IMR-90 (cell line): Measurements from ENCODE around the gene SEMA5A. TPM values are rescaled to one million over a fixed set of nuclear protein-coding genes. Genes with fewer than 3 reads are reported as not detected.
A peak's percentile ranks its signal among the peaks of the same experiment; 100 is the strongest.

ENCODE experiments used
- ATAC-seq: fragments of 200-7000 bp; cut with Tn5 transposase; 2 replicates; pipeline ENCODE4 v1.9.1; 2020; ENCODE audit warnings: low read depth, mild to moderate bottlenecking, moderate library complexity
- BruUV-seq: library from RNA; stranded (reverse); fragments of 400-500 nt; replicated peaks from 2 replicates; lab custom pipeline; 2021; lab: Mats Ljungman, UMichigan
- CTCF ChIA-PET: fragments of 300-600 bp; formaldehyde crosslinking; extraction: SDS; loops from one replicate; lab custom pipeline; 2021; ENCODE audit warnings: antibody characterized with exemption; lab: Yijun Ruan, JAX
- POLR2A ChIA-PET: fragments of 300-600 bp; sonication (Branson Sonifier 250); formaldehyde crosslinking; loops from one replicate; lab custom pipeline; 2022; ENCODE audit warnings: antibody characterized with exemption; ENCODE audit not compliant: unreplicated experiment; lab: Charles Lee
- DNase-seq: peaks from one replicate; pipeline ENCODE4 v3.0.0; 2013
- H2AFZ ChIP-seq: replicated peaks from 2 replicates; pipeline ENCODE3; 2013; ENCODE audit warnings: low read length, mild to moderate bottlenecking; ENCODE audit not compliant: poor library complexity
- H2AK5ac ChIP-seq: 2 replicates; pipeline ENCODE4 v1.6.1; 2013; ENCODE audit warnings: low read depth, low read length, inconsistent platforms
- H2AK9ac ChIP-seq: replicated peaks from 2 replicates; pipeline ENCODE3; 2013; ENCODE audit warnings: mild to moderate bottlenecking, low read depth, low read length, moderate library complexity; ENCODE audit not compliant: poor library complexity
- H2BK120ac ChIP-seq: 2 replicates; pipeline ENCODE4 v1.6.1; 2013; ENCODE audit warnings: low read depth, low read length, inconsistent platforms
- H2BK15ac ChIP-seq: 3 replicates; pipeline ENCODE4 v1.6.1; 2013; ENCODE audit warnings: low read depth, low read length, inconsistent platforms
- H2BK20ac ChIP-seq: 2 replicates; pipeline ENCODE4 v1.6.1; 2013; ENCODE audit warnings: low read depth, mild to moderate bottlenecking, inconsistent platforms, low read length, moderate library complexity
- H2BK5ac ChIP-seq: 2 replicates; pipeline ENCODE4 v1.6.1; 2013; ENCODE audit warnings: mild to moderate bottlenecking, low read depth, low read length, inconsistent platforms; ENCODE audit not compliant: poor library complexity, severe bottlenecking
- H3K14ac ChIP-seq: replicated peaks from 2 replicates; pipeline ENCODE4 v1.6.1; 2013; ENCODE audit warnings: low read depth, low read length, inconsistent platforms
- H3K18ac ChIP-seq: 2 replicates; pipeline ENCODE4 v1.6.1; 2013; ENCODE audit warnings: low read depth, low read length, control low read depth
- H3K23ac ChIP-seq: 2 replicates; pipeline ENCODE4 v1.6.1; 2013; ENCODE audit warnings: low read depth, low read length, inconsistent platforms
- H3K27ac ChIP-seq: 2 replicates; pipeline ENCODE4 v1.5.1; 2013; ENCODE audit warnings: mild to moderate bottlenecking, control low read depth, low read length; ENCODE audit not compliant: insufficient read depth
- H3K27me3 ChIP-seq: 2 replicates; pipeline ENCODE4 v1.6.1; 2013; ENCODE audit warnings: low read length; ENCODE audit not compliant: control insufficient read depth, insufficient read depth
- H3K36me3 ChIP-seq: 2 replicates; pipeline ENCODE4 v1.6.1; 2013; ENCODE audit warnings: low read length, mixed read lengths; ENCODE audit not compliant: control insufficient read depth, insufficient read depth
- H3K4ac ChIP-seq: 2 replicates; pipeline ENCODE4 v1.6.1; 2013; ENCODE audit warnings: low read depth, low read length, inconsistent platforms
- H3K4me1 ChIP-seq: 2 replicates; pipeline ENCODE4 v1.6.1; 2013; ENCODE audit warnings: low read length, mixed read lengths; ENCODE audit not compliant: control insufficient read depth, insufficient read depth
- H3K4me2 ChIP-seq: 2 replicates; pipeline ENCODE4 v1.6.1; 2013; ENCODE audit warnings: low read depth, mild to moderate bottlenecking, control low read depth, low read length, moderate library complexity
- H3K4me3 ChIP-seq: 2 replicates; pipeline ENCODE4 v1.5.1; 2013; ENCODE audit warnings: low read depth, mild to moderate bottlenecking, control low read depth, low read length, moderate library complexity; ENCODE audit not compliant: insufficient read depth
- H3K56ac ChIP-seq: 2 replicates; pipeline ENCODE4 v1.6.1; 2013; ENCODE audit warnings: low read length, inconsistent platforms; ENCODE audit not compliant: insufficient read depth; ENCODE audit errors: extremely low read depth
- H3K79me1 ChIP-seq, 2 experiments: 2 replicates each; pipeline ENCODE4 v1.6.1; 2013; ENCODE audit warnings: low read length in 2 of 2, inconsistent platforms in 1 of 2, low read depth in 1 of 2
- H3K9ac ChIP-seq: 2 replicates; pipeline ENCODE4 v1.6.1; 2013; ENCODE audit warnings: low read depth, low read length, control low read depth
- H3K9me1 ChIP-seq: 2 replicates; pipeline ENCODE4 v1.6.1; 2013; ENCODE audit warnings: low read length, inconsistent platforms; ENCODE audit not compliant: insufficient read depth
- H3K9me3 ChIP-seq: 2 replicates; pipeline ENCODE4 v1.6.1; 2013; ENCODE audit warnings: low read length; ENCODE audit not compliant: control insufficient read depth, insufficient read depth
- H4K20me1 ChIP-seq: 2 replicates; pipeline ENCODE4 v1.6.1; 2013; ENCODE audit warnings: low read length, inconsistent platforms; ENCODE audit not compliant: insufficient read depth
- H4K5ac ChIP-seq: 2 replicates; pipeline ENCODE4 v1.6.1; 2013; ENCODE audit warnings: mild to moderate bottlenecking, low read depth, low read length, control low read depth
- H4K8ac ChIP-seq, 2 experiments: 2 replicates each; pipeline ENCODE4 v1.6.1; 2013; ENCODE audit warnings: low read depth in 2 of 2, low read length in 2 of 2, control low read depth in 1 of 2, inconsistent platforms in 1 of 2
- H4K91ac ChIP-seq: 2 replicates; pipeline ENCODE4 v1.6.1; 2013; ENCODE audit warnings: low read depth, low read length, inconsistent platforms; ENCODE audit not compliant: insufficient read depth
- RCOR1 ChIP-seq: IDR thresholded peaks from 2 replicates; pipeline ENCODE4 v1.6.1; 2012; ENCODE audit warnings: mild to moderate bottlenecking, low read length, improper control_type of control experiment; ENCODE audit not compliant: insufficient replicate concordance
- SMC3 ChIP-seq: fragments of 150-350 bp; IDR thresholded peaks from 2 replicates; pipeline ENCODE4 v1.6.1; 2016; ENCODE audit warnings: low read depth, mild to moderate bottlenecking, antibody characterized with exemption, low read length, moderate library complexity
- dilution Hi-C: fragments of 300-500 bp; cut with HindIII; formaldehyde crosslinking; loops from one replicate; pipeline ENCODE4 v1.14.3; 2018; ENCODE audit warnings: low sequenced_read_pairs; ENCODE audit not compliant: unreplicated experiment
- in situ Hi-C: fragments of 300-500 bp; cut with MboI; formaldehyde crosslinking; loops from 3 replicates; pipeline ENCODE4 v1.14.3; 2019; ENCODE audit warnings: low sequenced_read_pairs, inconsistent platforms, mixed read lengths
- intact Hi-C: fragments of 100-400 bp; cut with micrococcal nuclease; formaldehyde crosslinking; loops from 2 replicates; pipeline ENCODE4 v1.10.0; 2022
- polyA plus RNA-seq, 3 experiments: library from polyadenylated mRNA; depleted of rRNA; stranded (reverse); fragments of >200 nt; gene quantifications; 2 replicates each; pipeline ENCODE4 v1.2.3, GENCODE V29; 2012; ENCODE audit warnings: low replicate concordance in 1 of 3
- total RNA-seq: library from RNA; depleted of rRNA; stranded (reverse); fragments of >200 nt; gene quantifications from 2 replicates; pipeline ENCODE4 v1.2.3, GENCODE V29; 2012
- TF ChIP-seq, protein P1 (sequence below): fragments of 150-350 bp; IDR thresholded peaks from 2 replicates; pipeline ENCODE4 v1.6.1; 2017; ENCODE audit warnings: mild to moderate bottlenecking, antibody characterized with exemption, low read length, low read depth

SEMA5A gene
- total and polyA plus RNA-seq, 2 of the 4 experiments (the other 2 are of a cell fraction) = 8.2 to 9.9 TPM

DNA sequence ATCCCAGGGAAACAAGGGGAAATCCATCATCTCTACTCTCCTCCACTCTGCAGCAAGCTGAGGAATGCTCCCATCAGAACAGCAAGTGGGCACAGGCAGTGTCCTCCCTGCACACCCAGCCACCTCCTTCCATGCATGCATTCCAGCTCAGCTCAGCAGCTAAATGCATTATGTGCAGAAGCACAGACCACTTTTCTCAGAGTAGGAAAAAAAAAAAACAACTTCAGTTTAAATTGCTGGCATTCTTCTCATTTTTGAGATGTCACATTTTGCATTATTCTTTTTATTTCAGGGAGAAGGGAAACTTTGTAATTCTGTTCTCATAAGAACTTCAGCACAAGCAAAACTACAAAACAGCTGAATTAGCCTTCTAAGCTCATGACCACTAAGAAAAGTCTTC is 312.2 kb downstream of the SEMA5A start:
- POLR2A ChIA-PET = interaction anchor here (0.7 kb wide), 1 partner anchor 383 kb away, joined by 3 read pairs; no protein-coding TSS in a partner anchor
- peaks cover 4% of the 10 kb centered on the region for H3K4me1 ChIP-seq
- H3K4ac ChIP-seq = peak overlapping the region; percentile 13; the same call in 1 of the 2 replicates
- no peak overlapping the region for H3K4me2 ChIP-seq
- H2BK20ac ChIP-seq = peak overlapping the region; percentile 40
- dilution Hi-C loops = no loop called here
- H3K9ac ChIP-seq = no peak overlapping the region
- peaks cover 11% of the 10 kb centered on the region; the same call in 1 of the 2 replicates for H3K9me1 ChIP-seq
- CTCF ChIA-PET = interaction anchor here (0.8 to 0.9 kb wide), 2 partner anchors 8 to 17 kb away, joined by 3 read pairs; no protein-coding TSS in a partner anchor
- H3K79me1 ChIP-seq = peaks cover 0 to 13% of the 10 kb centered on the region in 2 experiments; a peak in 2 of 4 replicates
- peaks cover 2% of the 10 kb centered on the region; the same call in 1 of the 2 replicates for H3K36me3 ChIP-seq
- peak overlapping the region; percentile 16 for H2BK5ac ChIP-seq
- H4K5ac ChIP-seq = 0 out of 2 replicates have a peak overlapping the region, but pooled peaks have one; percentile 22
- H2AK5ac ChIP-seq = no peak overlapping the region
- TF ChIP-seq RCOR1 (no peak), SMC3 (no peak)
- TF ChIP-seq, protein P1, sequence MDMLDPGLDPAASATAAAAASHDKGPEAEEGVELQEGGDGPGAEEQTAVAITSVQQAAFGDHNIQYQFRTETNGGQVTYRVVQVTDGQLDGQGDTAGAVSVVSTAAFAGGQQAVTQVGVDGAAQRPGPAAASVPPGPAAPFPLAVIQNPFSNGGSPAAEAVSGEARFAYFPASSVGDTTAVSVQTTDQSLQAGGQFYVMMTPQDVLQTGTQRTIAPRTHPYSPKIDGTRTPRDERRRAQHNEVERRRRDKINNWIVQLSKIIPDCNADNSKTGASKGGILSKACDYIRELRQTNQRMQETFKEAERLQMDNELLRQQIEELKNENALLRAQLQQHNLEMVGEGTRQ = no peak
- DNase-seq (peak; percentile 51), ATAC-seq (peak; percentile 88)
- H2BK15ac ChIP-seq = peak overlapping the region; percentile 29; the same call in 1 of the 3 replicates
- in situ Hi-C loops = no loop called here
- H4K20me1 ChIP-seq = no peaks in the 10 kb centered on the region
- H2AK9ac ChIP-seq = no peak overlapping the region
- peak overlapping the region; percentile 42; the same call in 1 of the 2 replicates for H3K18ac ChIP-seq
- peak overlapping the region; percentile 68 for H2BK120ac ChIP-seq
- no peaks in the 10 kb centered on the region for H3K27me3 ChIP-seq
- H2AFZ ChIP-seq = no peak overlapping the region
- H3K23ac ChIP-seq = 0 out of 2 replicates have a peak overlapping the region, but pooled peaks have one; percentile 59
- no peak overlapping the region; the same call in 1 of the 2 replicates for H3K14ac ChIP-seq
- H3K9me3 ChIP-seq = no peaks in the 10 kb centered on the region
- peak overlapping the region; percentile 0; the same call in 1 of the 2 replicates for H3K56ac ChIP-seq
- no TSS peak for BruUV-seq
- no peak overlapping the region for H3K4me3 ChIP-seq
- H4K8ac ChIP-seq = peak overlapping the region; percentile 12 to 16; a peak in 1 of 4 replicates
- H3K27ac ChIP-seq = no peak overlapping the region
- intact Hi-C loops = no loop called here
- H4K91ac ChIP-seq = peak overlapping the region; percentile 63; the same call in 1 of the 2 replicates
